GM21529 (cell line): Measurements from ENCODE around the gene NPSR1.
"Not testable (repeated sequence)": the region's sequence is repeated elsewhere in the genome, so short reads cannot be mapped to it uniquely, and the experiment has no call there.

Experiments
- ATAC-seq: cut with Tn5 transposase; IDR thresholded peaks from one replicate; pipeline ENCODE4 v1.9.1; 2021; ENCODE audit not compliant: unreplicated experiment

Gene NPSR1

GRCh38 chr7:34866222-34866621 is 208.2 kb downstream of the NPSR1 start:
- ATAC-seq = not testable (repeated sequence)

DNA sequence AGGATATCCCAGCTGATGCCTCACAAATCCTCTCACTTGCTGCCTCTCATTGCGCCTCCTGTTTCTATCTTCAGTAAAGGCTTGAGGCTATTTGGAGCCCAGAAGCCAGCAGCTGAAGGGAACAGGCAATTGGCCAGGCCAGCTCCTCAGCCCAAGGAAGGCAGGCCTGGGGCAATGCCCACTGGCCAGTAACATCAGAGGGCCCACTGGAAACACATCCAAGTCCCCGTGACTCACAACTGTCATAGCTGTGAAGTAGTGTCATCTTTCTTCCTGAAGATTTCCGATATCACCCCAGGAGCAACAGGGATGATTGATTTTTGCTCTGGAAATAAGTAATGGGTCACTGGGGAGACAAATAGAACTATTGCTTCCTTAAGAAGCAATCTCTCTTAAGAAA is 209.3 kb downstream of the NPSR1 start:
- ATAC-seq = not testable (repeated sequence)

DNA sequence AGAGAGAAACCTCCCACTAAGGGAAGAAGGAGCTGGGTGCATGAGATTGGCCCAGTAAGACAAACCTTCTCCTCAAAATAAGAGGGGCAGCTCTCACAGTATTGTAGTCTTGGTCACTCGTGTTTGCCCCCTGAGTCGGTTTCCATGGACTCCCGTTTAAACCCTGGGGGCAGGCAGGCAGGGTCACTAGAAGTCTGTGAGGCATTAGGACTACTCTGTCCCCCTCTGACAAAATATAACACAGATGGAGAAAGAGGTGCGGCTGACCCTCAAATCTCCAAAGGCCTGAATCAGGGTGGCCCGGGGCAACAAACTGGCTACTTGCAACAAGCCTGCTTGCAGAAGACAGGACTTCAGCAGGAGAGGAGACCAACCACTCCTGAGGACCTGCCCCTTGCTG is 210.6 kb downstream of the NPSR1 start:
- ATAC-seq = not testable (repeated sequence)

- ATAC-seq = no peak
These were observed 211.0 kb downstream of the NPSR1 start for GRCh38 chr7:34869057-34869456.

DNA sequence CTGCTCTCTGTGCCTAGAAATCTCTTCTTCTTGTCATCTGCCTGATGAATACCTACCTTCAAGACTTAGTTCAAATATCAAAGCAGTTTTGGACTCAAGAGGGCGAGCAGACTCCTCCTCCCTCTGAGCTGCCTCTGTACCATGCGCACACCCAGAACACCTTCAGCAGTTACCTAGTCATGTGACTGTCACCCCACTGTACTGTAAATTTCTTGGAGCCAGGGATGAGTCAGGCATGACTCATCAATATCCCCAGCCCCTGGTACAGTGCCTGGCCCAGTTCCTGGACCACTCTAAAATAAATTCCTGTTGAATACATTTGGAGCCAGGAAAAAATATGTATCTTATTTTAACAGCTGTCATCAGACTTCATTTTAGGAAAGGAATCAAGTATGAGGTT is 212.0 kb downstream of the NPSR1 start:
- not testable (repeated sequence) for ATAC-seq

DNA sequence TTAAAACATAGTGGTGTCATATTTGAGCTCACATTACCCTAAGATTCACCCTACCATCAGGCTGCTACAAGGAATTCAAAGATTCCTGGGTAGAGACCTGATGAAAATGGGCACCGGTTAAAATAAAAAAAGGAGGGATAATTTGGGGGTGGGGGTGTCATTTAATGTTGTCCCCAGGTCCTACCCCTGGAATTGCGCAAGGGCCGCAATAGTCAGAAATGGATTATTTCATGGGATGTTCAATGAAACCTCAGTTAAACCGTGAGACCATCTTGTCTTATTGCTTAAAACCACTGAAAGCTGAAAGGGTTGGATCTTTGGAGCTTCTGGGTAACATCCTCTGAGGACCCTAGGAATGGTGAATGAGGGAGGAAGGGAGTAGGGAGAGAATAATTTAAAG is 216.3 kb downstream of the NPSR1 start:
- not testable (repeated sequence) for ATAC-seq

GRCh38 chr7:34875481-34875880 is 217.5 kb downstream of the NPSR1 start:
- ATAC-seq = no peak

GRCh38 chr7:34878944-34879735 is 221.1 kb downstream of the NPSR1 start:
- ATAC-seq = not testable (repeated sequence)

- no peak for ATAC-seq
These were observed 221.9 kb downstream of the NPSR1 start for GRCh38 chr7:34879871-34880270.

GRCh38 chr7:34883855-34884254 is 225.8 kb downstream of the NPSR1 start:
- not testable (repeated sequence) for ATAC-seq

DNA sequence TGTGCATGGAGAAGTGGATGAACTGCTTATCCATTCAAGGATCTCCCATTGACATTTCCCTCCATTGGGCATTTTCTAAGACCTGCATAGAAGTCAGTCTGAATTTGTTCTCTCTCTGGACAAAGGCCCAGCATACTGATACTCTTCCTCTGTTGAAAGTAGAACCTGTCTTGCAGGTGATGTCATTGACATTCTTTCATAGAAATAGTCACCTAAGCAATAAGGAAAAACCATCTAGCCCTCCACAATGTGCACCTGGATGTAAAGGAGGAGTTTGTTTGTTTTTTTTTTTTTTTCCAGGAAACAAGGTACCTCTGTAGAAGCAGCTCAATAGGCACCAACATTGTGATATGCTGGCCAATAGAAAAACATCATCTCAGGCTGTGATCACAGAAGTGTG is 228.8 kb downstream of the NPSR1 start:
- no peak for ATAC-seq

GRCh38 chr7:34889951-34890350 is 231.9 kb downstream of the NPSR1 start:
- no peak for ATAC-seq

GRCh38 chr7:34895202-34895601 is 237.2 kb downstream of the NPSR1 start:
- no peak for ATAC-seq
